Parathyroid adenoma (tissue), 2 donors: ENCODE measurements around the gene USP48.

Experiments
- H2AFZ ChIP-seq: fragments of 300-600 bp; sonication (generic); one replicate; pipeline ENCODE4 v1.7.0; 2017; ENCODE audit warnings: antibody characterized with exemption, mild to moderate bottlenecking
- H3K27ac ChIP-seq: fragments of 300-600 bp; sonication (generic); one replicate; pipeline ENCODE4 v1.7.0; 2017
- H3K27me3 ChIP-seq: fragments of 300-600 bp; sonication (generic); one replicate; pipeline ENCODE4 v1.7.0; 2017; ENCODE audit warnings: low read length; ENCODE audit not compliant: control insufficient read depth, insufficient read depth
- H3K36me3 ChIP-seq: fragments of 300-600 bp; sonication (generic); one replicate; pipeline ENCODE4 v1.7.0; 2017; ENCODE audit warnings: low read length; ENCODE audit not compliant: control insufficient read depth, insufficient read depth
- H3K4me1 ChIP-seq: fragments of 300-600 bp; sonication (generic); one replicate; pipeline ENCODE4 v1.7.0; 2017; ENCODE audit warnings: control low read depth
- H3K4me2 ChIP-seq: fragments of 300-600 bp; sonication (generic); one replicate; pipeline ENCODE4 v1.7.0; 2017; ENCODE audit warnings: low read length
- H3K4me3 ChIP-seq: fragments of 300-600 bp; sonication (generic); one replicate; pipeline ENCODE4 v1.7.0; 2017; ENCODE audit warnings: low read depth, low read length
- H3K79me2 ChIP-seq: fragments of 300-600 bp; sonication (generic); one replicate; pipeline ENCODE4 v1.7.0; 2017; ENCODE audit warnings: control low read depth
- H3K9ac ChIP-seq: fragments of 300-600 bp; sonication (generic); one replicate; pipeline ENCODE4 v1.7.0; 2017; ENCODE audit warnings: mild to moderate bottlenecking
- H3K9me3 ChIP-seq: fragments of 300-600 bp; sonication (generic); one replicate; pipeline ENCODE4 v1.7.0; 2017; ENCODE audit warnings: low read length; ENCODE audit not compliant: control insufficient read depth
- CTCF ChIP-seq: fragments of 300-600 bp; sonication (generic); IDR thresholded peaks from one replicate; pipeline ENCODE4 v1.7.0; 2017; ENCODE audit warnings: antibody characterized with exemption, mild to moderate bottlenecking
- donor health status: primary hyperparathyroidism.

USP48 gene

GRCh38 chr1:21659924-21660326 lies 123.0 kb downstream of the USP48 start:
- Histone ChIP-seq H3K4me1 (no peaks in the 10 kb centered on the region), H3K4me2 (no peak overlapping the region), H2AFZ (peak overlapping the region; percentile 43), H3K9ac (no peak overlapping the region), H3K36me3 (no peaks in the 10 kb centered on the region), H3K4me3 (no peak overlapping the region), H3K79me2 (no peaks in the 10 kb centered on the region), H3K27me3 (no peaks in the 10 kb centered on the region), H3K27ac (no peak overlapping the region), H3K9me3 (no peaks in the 10 kb centered on the region)
- TF ChIP-seq CTCF, result no peak

- H3K4me1 ChIP-seq, result no peaks in the 10 kb centered on the region
- H3K4me3 ChIP-seq, result no peak overlapping the region
- H3K4me2 ChIP-seq, result no peak overlapping the region
- H2AFZ ChIP-seq, result peak overlapping the region; percentile 43
- no peak overlapping the region for H3K9ac ChIP-seq
- no peaks in the 10 kb centered on the region for H3K36me3 ChIP-seq
- no peaks in the 10 kb centered on the region for H3K9me3 ChIP-seq
- TF ChIP-seq CTCF, result peak; percentile 88
- H3K27me3 ChIP-seq, result no peaks in the 10 kb centered on the region
- no peaks in the 10 kb centered on the region for H3K79me2 ChIP-seq
- H3K27ac ChIP-seq, result peak overlapping the region; percentile 9
Measured at GRCh38 chr1:21659099-21659923, 123.6 kb downstream of the USP48 start.

GRCh38 chr1:21657456-21658190 lies 125.3 kb downstream of the USP48 start:
- Histone ChIP-seq H3K27ac (no peak overlapping the region), H3K27me3 (no peaks in the 10 kb centered on the region), H3K4me1 (peaks cover 2% of the 10 kb centered on the region), H3K79me2 (no peaks in the 10 kb centered on the region), H3K4me3 (no peak overlapping the region), H3K9me3 (no peaks in the 10 kb centered on the region), H3K36me3 (no peaks in the 10 kb centered on the region), H2AFZ (no peak overlapping the region), H3K9ac (no peak overlapping the region), H3K4me2 (no peak overlapping the region)
- no peak for TF ChIP-seq CTCF

- TF ChIP-seq CTCF, result no peak
- no peaks in the 10 kb centered on the region for H3K36me3 ChIP-seq
- no peaks in the 10 kb centered on the region for H3K79me2 ChIP-seq
- H2AFZ ChIP-seq, result no peak overlapping the region
- H3K9ac ChIP-seq, result no peak overlapping the region
- H3K4me1 ChIP-seq, result peaks cover 7% of the 10 kb centered on the region
- no peaks in the 10 kb centered on the region for H3K27me3 ChIP-seq
- no peaks in the 10 kb centered on the region for H3K9me3 ChIP-seq
- no peak overlapping the region for H3K27ac ChIP-seq
- H3K4me3 ChIP-seq, result no peak overlapping the region
- no peak overlapping the region for H3K4me2 ChIP-seq
Measured at GRCh38 chr1:21655748-21656147, 127.2 kb downstream of the USP48 start.
